Coronary artery (tissue), 2 donors: ENCODE measurements around the gene BCAM.
A peak's percentile ranks its signal among the peaks of the same experiment; 100 is the strongest.

Source experiments
- DNase-seq: peaks from one replicate; pipeline ENCODE4 v3.0.0-alpha.2; 2017; ENCODE audit warnings: low spot score
- H3K27ac ChIP-seq, 2 donors: fragments of 200-600 bp; sonication (generic); one replicate each; pipeline ENCODE4 v1.5.1; 2016 to 2019
- H3K4me3 ChIP-seq: fragments of 200-600 bp; sonication (generic); 2 replicates; pipeline ENCODE4 v1.5.1; 2016; ENCODE audit warnings: mild to moderate bottlenecking, moderate library complexity
- CTCF ChIP-seq: fragments of 200-600 bp; sonication (generic); IDR thresholded peaks from one replicate; pipeline ENCODE4 v1.5.1; 2019; ENCODE audit warnings: antibody characterized with exemption

The BCAM gene

GRCh38 chr19:44869733-44870470 lies 61.0 kb downstream of the BCAM start:
- TF ChIP-seq CTCF, result no peak
- Histone ChIP-seq H3K4me3 (no peak overlapping the region), H3K27ac (peak overlapping the region in 1 of 2 donors; percentile 56)
- DNase-seq, result no peak
